ENCODE data around the gene DNAH7.

DNAH7 gene

DNA sequence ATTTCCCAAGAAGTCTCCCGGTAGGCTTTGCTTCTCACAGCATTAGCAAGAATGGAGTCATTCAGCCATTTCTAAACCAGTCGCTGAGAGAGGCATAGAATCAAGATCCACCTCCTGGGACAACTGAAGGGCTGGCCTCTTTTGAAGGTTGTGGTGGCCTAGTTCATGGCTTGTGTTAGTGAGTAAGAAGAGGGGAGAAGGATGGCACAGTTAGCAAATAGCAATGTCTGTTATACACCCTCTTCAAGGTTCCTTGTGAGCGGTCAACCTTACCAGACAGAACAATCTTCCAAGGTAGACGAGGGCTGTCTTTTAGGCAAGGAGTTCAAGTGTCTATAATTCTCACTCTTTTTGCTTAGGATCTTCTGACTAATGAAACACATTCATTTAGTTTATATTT, 35.4 kb upstream of the DNAH7 start:
- no peak overlapping the region for H3K4me3 ChIP-seq (ENCODE audit: low read depth, low read length)
- TF ChIP-seq, protein P1, sequence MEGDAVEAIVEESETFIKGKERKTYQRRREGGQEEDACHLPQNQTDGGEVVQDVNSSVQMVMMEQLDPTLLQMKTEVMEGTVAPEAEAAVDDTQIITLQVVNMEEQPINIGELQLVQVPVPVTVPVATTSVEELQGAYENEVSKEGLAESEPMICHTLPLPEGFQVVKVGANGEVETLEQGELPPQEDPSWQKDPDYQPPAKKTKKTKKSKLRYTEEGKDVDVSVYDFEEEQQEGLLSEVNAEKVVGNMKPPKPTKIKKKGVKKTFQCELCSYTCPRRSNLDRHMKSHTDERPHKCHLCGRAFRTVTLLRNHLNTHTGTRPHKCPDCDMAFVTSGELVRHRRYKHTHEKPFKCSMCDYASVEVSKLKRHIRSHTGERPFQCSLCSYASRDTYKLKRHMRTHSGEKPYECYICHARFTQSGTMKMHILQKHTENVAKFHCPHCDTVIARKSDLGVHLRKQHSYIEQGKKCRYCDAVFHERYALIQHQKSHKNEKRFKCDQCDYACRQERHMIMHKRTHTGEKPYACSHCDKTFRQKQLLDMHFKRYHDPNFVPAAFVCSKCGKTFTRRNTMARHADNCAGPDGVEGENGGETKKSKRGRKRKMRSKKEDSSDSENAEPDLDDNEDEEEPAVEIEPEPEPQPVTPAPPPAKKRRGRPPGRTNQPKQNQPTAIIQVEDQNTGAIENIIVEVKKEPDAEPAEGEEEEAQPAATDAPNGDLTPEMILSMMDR (IDR thresholded peaks at IDR 0.05; ENCODE audit: low read depth, low read length): no peak

DNA sequence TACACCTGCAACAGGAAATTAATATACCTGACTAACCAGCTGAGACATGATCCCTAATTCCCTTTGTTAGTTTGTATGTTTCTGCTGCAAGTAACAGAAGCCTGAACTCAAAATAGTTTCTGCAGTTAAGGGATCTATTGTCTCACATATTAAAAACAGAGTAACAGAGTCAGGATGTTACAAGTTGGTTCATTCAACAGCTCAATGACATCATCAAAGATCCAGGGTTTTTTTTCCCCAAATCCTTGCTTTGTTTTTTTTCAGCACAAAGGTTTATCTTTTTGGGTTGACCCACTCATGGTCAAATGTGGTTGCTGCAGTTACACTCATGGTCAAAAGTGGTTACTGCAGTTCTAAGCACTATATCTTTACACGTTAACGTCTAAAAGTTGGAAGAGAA, 35.0 kb upstream of the DNAH7 start:
- no peak overlapping the region for H3K4me3 ChIP-seq (ENCODE audit: low read depth, low read length)
- TF ChIP-seq, protein P1 (IDR thresholded peaks at IDR 0.05; ENCODE audit: low read depth, low read length): no peak

DNA sequence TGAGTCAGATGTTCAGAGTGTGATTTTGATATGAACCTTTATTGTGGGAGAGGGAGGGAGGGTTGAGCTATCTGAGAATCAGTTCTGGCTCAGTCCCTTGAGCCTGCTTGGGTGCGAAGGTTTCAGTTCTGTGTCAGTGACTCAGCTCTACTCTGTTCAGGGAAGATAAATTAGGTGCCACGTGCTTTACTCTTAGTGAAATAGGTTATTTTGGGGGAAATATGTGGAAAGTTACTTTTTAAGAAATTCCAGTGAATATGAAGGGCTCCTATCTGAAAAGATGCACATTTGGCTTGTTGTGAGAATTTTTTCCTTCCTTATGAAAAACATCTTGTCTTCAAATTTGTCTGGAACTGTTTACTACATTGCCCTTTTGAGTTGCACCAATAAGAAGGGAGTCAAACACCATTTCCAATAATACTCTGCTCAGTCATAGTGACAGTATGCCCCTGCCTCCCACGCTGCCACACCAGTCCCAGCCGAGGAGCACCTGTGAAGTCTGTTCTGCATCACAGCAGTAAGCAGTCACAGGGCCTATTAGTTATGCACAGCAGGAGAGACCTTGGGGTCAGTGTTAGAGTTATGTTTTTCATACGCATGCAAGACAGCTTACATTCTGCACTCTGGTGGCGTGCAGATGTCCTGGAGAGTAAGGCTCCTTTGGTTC, 32.8 kb upstream of the DNAH7 start:
- TF ChIP-seq, protein P1 (IDR thresholded peaks at IDR 0.05; ENCODE audit: low read depth, low read length): no peak
- H3K4me3 ChIP-seq (ENCODE audit: low read depth, low read length): no peak overlapping the region

DNA sequence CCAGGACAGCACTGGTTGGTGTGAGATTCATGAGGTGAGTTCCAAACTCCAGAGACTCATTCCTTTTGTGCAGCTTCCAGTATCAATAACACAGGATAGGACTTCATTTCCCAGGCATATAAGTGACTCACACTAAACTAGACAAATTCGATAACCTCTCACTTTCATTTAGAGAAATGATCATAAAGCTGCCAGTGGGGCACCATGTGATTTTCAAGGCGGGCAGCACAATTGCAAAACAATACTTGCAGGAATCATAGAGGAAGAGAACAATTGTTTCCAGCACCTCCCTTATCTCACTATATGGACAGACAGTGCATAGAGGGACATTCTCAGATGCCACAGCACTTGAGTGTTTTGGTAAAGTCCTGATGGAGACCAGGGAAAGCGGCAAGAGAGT, 31.3 kb upstream of the DNAH7 start:
- no peak overlapping the region for H3K4me3 ChIP-seq (ENCODE audit: low read depth, low read length)
- TF ChIP-seq, protein P1 (IDR thresholded peaks at IDR 0.05; ENCODE audit: low read depth, low read length): no peak

DNA sequence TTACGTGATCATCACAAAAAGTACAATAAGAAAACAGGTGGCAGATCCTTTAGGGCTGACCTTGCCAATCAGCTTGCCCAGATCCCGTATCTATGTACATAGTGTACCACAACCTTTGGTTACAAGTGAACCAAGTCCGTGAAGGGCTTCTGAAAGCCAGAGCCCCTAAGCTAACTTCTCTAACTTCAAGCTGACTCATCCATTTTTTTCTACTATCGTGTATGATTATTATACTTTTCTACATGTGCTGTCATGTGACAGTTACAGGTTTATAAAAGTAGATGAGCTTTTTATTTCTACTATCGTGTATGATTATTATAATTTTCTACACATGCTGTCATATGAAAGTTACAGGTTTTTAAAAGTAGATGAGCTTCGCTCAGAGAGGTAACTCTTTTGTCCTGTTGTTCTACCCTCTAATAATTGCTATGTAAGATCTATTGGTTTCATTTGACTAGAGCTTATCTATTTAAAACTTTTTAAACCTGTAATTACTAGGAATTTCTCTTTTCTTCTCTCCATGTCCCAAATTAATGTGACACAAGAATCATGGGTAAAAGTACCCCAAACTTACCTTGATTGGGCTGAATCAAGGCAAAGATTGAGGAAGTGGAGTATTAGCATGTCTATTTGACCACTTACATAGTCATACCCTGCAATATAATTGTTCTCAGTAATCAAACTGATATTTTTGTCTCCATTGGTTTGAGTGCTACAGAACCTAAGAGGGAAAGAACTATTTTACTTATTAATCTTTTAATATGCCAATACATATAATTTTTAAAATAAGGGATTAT, 29.4 kb upstream of the DNAH7 start:
- H3K4me3 ChIP-seq (ENCODE audit: low read depth, low read length): no peak overlapping the region

DNA sequence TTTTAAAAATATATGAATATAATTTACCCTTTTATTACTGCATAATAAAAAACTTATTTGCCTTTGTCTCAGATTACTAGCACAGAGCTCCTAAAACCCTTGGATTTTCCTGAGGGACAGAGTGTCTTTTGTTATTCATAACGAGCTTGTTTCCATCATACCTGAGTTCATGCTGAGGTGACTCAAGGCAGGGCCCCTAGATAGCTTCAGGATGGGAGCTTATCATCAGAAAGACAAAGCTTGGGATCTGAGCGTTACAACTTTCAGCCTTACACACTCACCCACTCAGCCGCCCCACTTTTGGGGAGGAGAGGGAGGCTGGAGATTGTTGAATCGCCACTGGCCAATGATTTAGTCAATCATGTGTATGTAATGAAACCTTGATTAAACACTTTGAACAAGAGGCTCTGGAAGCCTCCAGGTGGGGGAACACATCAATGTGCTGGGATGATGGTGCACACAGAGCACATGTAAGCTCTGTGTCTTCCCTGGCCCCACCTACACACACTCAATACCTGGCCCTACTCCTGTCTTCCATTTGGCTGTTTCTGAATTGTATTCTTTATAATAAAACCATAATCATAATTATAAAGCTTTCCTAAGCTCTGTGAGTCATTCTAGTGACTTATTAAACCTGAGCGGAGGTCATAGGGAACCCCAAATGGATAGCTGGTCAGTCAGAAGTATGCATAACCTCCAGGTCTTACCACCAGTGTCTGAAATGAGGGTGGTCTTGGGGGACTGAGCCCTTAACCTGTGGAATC, 28.5 kb upstream of the DNAH7 start:
- no peak overlapping the region for H3K4me3 ChIP-seq (ENCODE audit: low read depth, low read length)
- TF ChIP-seq, protein P1 (IDR thresholded peaks at IDR 0.05; ENCODE audit: low read depth, low read length): no peak

More for the DNA sequence above, 29.4 kb upstream of the DNAH7 start:
- TF ChIP-seq, protein P1 (IDR thresholded peaks at IDR 0.05; ENCODE audit: low read depth, low read length): no peak
